HG03103 (cell line): Measurements from ENCODE around the gene CDC42EP1.
"Not testable (repeated sequence)": the region's sequence is repeated elsewhere in the genome, so short reads cannot be mapped to it uniquely, and the experiment has no call there.

Experiments used
- ATAC-seq: cut with Tn5 transposase; IDR thresholded peaks from one replicate; pipeline ENCODE4 v1.9.1; 2021; ENCODE audit warnings: low read depth; ENCODE audit not compliant: unreplicated experiment

The CDC42EP1 gene

DNA sequence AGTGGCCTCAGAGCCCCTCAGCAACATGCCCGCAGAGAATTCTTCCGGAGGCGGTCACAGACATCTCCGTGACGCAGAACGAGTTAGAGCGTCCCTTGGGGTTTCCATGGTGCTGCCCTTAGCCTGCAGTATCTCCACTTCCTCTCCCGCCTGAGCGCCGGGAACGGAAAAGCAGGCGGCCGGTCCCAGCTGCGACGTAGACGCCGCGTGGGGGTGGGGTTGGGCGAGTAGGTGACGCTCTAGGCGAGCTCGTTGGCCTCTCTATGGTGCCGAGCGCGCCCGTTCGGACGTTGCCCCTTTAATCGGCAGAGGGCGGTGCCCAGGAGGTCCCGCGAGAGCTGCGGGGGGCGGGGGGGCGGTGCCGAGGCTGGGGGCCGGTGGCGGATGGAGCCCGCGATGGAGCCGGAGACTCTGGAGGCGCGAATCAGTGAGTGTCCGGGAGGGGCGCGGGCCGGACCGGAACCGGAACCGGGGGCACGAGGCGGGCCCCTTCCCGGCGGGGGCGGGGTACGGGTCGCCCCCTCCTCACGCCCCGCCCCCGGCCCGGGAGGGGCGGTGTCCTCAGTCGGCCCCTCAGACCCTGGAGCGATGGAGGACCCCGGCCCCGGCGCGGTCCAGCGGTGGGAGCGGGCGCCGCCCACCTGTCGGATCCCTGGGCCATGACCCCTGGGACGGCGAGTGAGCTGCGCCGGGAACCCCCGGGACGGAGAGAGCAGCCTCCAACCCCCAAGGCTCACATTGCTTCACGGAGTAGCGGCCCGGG lies 48.4 kb downstream of the CDC42EP1 start, which contains the start of gene GGA1:
Gene GGA1 (plus strand): TSS at position 358 of the 763 bp plus-strand sequence. CDS start 27 bp downstream, at position 385.
- peak; percentile 65 for ATAC-seq

DNA sequence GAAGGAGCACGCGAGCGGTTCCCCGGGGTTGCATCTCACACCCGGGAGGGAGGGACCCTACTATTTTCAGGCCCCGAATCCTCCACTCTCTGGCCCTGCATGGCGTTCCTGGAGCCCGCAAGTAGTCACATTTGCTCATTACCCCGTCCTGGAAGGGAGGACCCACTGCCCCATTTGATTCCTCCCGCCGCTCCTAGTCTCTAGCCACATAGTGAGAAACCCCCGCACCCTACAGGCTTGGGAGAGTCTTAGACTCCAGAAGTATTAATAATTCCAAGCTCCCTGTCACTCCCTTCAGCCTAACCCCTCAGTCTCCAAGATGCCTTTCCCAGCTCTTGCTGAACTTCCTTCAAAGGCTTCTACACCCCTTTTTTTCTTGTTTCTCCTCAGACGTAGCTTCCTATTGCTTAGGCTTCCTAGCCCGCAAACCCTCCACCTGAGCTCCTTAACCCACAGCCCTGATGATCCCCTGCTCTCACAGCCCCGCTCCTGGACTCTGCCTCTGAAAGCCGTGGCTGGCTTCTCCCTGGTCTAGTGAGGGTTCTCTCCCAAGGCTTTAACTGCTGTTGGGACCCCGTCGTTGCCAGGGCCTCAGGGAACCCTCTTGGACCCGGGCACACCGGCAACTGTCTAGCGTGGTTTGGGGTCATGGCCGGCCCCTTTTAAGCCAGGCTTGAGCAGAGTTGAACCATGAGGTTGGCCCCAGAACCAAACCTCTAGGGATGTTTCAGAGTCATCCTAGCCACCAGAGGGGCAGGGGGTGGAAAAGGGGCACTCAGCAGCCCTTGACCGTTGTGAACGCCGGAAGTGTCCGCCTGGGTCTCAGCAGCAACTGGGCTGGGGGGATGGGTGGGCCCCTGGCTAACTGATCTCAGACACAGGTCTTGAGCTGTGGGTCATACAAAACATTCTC lies 49.2 kb downstream of the CDC42EP1 start:
- peak; percentile 3 for ATAC-seq

DNA sequence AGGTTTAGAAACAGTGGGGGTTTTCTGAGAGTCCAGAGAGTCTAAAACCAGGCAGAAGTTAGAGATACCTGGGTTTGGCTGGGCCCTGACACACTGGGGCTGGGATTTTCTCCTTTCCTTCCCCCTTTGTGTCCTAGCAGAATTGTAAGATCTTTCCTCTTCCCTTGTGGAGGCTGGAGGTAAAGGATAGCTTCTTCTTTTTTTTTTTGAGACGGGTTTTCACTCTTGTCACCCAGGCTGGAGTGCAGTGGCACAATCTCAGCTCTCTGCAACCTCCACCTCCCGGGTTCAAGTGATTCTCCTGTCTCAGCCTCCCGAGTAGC lies 49.8 kb downstream of the CDC42EP1 start:
- ATAC-seq = not testable (repeated sequence)

DNA sequence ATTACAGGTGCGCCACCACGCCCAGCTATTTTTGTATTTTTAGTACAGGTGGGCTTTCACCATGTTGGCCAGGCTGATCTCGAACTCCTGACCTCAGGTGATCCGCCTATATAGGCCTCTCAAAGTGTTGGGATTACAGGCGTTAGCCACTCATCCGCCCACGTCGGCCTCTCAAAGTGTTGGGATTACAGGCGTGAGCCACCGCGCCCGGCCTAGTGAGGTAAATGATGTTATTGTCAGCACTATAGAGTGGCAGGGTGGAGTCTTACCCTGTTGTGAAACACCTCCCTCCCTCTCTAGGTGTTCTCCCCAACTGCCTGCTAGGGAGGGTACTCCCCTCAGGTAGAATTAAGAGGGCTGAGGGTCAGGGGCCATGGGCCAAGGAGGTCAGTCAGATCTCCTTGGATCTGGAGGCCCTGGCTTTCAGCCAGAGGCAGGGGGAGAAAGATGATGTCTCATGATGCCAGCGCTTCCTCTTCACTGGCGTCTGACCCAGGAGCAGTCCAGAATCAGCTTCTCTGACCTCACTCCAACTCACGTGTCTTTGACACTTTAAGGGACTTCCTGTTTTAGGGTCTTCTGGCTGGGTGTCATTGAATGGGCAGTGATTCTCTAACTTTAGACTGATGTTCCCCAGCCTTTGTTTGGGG lies 50.3 kb downstream of the CDC42EP1 start:
- ATAC-seq = no peak

DNA sequence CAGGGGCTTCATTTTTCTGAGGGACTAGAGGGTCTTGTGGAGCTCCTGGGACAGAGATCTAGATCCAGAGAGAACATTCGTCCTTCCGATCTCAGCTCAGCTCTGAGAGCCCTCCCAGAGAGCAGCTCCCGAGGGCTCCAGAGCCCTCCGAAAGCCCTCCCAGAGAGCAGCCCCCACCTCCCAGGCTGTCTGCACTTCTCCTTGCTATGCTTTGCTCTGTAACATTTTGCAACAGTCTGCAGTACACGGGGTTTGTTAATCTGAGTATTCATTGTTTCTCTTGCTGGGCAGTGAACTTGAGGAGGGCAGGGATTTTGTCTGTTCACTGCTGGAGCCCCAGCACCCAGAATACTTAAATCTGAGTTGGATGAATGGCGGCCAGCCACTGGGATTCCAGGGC lies 50.9 kb downstream of the CDC42EP1 start:
- no peak for ATAC-seq

DNA sequence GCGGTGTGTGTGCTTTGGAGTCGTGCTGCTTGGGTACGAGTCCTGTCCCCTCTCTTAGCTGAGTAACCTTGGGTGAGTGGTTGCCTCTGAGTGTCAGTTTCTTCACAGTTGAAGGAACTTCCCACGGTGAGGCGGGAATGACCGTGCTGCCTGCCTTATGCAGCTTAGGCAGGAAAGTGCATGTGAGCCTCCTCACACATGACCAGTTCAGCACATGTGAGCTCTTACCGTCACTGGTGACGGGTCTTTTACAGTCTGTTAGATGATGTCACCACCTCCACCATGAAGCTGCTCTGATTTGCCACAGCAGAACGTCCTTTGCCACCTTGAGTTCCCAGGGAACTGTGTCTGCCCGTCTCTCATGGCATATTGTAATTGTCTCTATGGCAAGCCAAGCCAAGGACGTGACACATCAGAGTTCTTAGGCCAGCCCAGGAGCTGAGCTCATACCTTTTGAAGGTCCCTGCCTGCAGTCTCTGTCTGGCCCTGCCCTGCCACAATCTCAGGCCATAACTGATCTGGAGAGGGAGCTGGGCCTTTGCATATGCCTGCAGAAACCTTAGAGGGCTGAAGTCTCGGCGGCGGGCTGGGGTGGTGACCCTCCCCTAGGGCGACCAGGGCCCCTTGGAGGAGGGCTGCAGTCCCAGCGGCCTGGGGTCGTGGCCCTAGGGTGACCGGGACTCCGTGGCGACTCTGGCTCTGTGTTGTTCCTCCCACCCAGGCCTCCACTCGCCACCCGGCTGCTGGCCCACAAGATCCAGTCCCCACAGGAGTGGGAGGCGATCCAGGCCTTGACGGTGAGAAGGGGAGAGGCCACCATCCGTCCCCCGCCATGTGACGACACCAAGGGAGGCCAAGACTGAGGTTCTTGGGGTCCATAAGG lies 56.2 kb downstream of the CDC42EP1 start:
- ATAC-seq = no peak

DNA sequence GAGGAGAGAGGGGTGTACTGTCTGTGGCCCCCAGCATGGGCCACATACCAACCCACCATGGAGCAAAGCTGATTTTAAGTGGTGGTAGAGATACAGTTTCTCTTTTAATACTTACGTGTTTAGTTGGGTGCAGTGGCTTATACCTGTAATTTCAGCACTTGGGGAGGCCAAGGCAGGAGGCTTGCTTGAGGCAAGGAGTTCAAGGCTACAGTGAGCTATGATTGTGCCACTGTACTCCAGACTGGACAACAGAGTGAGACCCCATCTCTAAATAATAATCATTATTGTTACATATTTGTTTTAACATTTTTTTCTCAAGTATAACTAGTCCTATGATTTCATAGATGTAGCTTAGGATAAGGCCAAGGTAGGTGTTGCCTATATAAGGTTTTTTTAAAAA lies 57.2 kb downstream of the CDC42EP1 start:
- no peak for ATAC-seq

DNA sequence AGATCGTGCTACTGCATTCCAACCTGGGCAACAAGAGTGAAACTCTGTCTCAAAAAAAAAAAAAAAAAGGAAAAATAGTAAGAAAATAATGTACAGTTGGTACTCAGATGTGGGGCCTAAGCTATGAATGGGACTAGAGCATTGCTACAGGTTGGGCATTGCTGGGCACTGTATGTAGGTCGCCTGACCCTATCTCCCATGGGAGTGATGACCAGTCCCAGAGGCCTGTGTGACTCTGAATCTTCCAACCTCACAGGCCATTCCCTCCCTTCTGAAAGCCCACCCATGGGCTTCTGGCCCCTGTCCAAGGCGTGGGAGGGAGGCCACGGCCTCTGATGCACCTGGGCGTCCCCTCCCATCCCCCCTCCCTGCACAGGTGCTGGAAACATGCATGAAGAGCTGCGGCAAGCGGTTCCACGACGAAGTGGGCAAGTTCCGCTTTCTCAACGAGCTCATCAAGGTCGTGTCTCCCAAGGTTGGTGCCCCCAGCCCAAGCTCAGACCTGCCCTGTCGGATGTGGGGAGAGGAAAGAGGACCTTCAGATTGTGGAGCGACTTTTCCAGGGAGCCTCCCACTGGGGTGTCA lies 57.9 kb downstream of the CDC42EP1 start:
- ATAC-seq = no peak

DNA sequence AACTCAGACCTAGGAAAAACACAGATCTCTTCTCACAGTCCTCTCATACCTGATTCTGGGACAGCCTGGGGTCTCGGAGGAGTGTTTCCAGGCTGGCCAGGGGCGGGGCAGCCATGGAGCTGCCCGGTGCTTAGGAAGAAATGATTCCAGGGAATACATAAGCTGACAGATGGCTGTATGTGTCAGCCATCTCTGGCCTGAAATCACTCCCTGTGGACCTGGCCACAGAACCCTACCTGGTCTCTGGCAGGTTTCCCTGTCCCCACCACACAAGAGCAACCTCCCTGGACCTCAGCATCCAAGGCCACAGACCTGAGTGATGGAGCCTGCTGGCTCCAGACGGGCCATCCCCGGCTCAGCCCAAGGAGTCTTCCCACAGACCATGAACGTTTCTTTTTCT lies 58.4 kb downstream of the CDC42EP1 start:
- ATAC-seq = no peak
